ENCODE results near the gene SOX10.

DNA sequence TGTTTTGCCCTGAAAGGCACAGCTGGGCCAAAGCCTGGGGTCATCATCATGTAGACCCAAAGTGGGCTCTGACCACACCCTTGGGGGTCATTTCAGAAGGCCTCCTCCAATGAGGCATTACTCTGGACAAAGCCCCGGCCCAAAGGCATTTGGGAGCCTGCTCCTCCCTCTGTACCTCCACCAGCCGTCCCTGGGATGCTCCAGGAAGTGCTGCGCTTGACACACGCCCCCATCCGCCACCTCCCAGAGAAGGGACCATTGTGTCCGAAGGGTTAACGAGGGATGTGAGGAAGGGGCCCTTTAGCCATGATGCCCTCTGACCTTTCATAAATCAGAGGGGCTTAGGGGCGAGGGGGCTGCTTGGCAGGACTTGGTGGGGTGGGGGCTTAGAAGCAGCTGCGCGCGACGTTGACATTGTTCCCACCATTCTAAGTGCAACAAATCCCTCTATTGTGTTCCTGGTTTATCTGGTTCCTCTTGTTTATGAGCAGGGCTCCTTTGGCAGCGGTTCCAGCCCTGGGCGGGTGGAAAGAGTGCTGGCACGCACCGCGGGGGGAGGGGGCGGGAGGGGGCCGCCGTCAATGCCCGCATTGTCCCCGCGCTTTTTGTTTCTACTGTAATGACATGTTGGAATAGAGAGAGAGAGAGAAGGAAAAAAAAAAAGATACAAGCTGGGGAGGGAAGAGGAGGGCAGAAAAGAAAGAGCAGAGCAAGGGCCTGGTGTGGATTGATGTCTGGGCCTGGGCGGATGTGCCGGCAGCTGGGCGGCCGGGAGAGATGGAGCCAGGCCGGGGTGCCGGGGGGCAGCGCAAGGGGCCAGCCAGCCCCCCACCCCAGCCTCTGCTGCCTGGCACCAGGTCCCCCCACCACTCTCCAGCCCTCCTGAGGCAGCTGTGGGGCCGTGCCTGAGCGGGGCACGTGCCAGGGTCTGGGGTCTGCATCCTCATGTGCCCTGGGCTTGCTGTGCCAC is 32.1 kb upstream of the SOX10 start:
- TF ChIP-seq, protein P1, sequence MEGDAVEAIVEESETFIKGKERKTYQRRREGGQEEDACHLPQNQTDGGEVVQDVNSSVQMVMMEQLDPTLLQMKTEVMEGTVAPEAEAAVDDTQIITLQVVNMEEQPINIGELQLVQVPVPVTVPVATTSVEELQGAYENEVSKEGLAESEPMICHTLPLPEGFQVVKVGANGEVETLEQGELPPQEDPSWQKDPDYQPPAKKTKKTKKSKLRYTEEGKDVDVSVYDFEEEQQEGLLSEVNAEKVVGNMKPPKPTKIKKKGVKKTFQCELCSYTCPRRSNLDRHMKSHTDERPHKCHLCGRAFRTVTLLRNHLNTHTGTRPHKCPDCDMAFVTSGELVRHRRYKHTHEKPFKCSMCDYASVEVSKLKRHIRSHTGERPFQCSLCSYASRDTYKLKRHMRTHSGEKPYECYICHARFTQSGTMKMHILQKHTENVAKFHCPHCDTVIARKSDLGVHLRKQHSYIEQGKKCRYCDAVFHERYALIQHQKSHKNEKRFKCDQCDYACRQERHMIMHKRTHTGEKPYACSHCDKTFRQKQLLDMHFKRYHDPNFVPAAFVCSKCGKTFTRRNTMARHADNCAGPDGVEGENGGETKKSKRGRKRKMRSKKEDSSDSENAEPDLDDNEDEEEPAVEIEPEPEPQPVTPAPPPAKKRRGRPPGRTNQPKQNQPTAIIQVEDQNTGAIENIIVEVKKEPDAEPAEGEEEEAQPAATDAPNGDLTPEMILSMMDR (IDR thresholded peaks at IDR 0.05): no peak
- TF ChIP-seq NR2C2 (CRISPR knock-in tag; IDR thresholded peaks at IDR 0.05) (no peak), ZBTB21 (CRISPR knock-in tag; IDR thresholded peaks at IDR 0.05; ENCODE audit: borderline replicate concordance) (no peak), PREB (CRISPR knock-in tag; IDR thresholded peaks at IDR 0.05; ENCODE audit: borderline replicate concordance) (no peak), ELF4 (CRISPR knock-in tag; IDR thresholded peaks at IDR 0.05; ENCODE audit: low read depth) (no peak), ZNF232 (CRISPR knock-in tag; IDR thresholded peaks at IDR 0.05) (no peak), USF2 (CRISPR knock-in tag; IDR thresholded peaks at IDR 0.05) (no peak), CREM (CRISPR knock-in tag; IDR thresholded peaks at IDR 0.05) (no peak), MAX (CRISPR knock-in tag; IDR thresholded peaks at IDR 0.05) (no peak), CREB1 (CRISPR knock-in tag; IDR thresholded peaks at IDR 0.05) (no peak), IRF1 (CRISPR knock-in tag; IDR thresholded peaks at IDR 0.05) (no peak)
- TF ChIP-seq, protein P2, sequence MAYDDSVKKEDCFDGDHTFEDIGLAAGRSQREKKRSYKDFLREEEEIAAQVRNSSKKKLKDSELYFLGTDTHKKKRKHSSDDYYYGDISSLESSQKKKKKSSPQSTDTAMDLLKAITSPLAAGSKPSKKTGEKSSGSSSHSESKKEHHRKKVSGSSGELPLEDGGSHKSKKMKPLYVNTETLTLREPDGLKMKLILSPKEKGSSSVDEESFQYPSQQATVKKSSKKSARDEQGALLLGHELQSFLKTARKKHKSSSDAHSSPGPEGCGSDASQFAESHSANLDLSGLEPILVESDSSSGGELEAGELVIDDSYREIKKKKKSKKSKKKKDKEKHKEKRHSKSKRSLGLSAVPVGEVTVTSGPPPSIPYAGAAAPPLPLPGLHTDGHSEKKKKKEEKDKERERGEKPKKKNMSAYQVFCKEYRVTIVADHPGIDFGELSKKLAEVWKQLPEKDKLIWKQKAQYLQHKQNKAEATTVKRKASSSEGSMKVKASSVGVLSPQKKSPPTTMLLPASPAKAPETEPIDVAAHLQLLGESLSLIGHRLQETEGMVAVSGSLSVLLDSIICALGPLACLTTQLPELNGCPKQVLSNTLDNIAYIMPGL (CRISPR knock-in tag; IDR thresholded peaks at IDR 0.05): no peak
- TF ChIP-seq, protein P3, sequence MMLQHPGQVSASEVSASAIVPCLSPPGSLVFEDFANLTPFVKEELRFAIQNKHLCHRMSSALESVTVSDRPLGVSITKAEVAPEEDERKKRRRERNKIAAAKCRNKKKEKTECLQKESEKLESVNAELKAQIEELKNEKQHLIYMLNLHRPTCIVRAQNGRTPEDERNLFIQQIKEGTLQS (CRISPR knock-in tag; conservative IDR thresholded peaks at IDR 0.05): no peak

Data from WTC11 (cell line).